ENCODE results near the gene PDSS1.
"Not testable (repeated sequence)": the region's sequence is repeated elsewhere in the genome, so short reads cannot be mapped to it uniquely, and the experiment has no call there.

PDSS1 gene

GRCh38 chr10:26697163-26697921, at the start of gene PDSS1:
TSS of gene PDSS1 (plus strand) at chr10:26697701. CDS start at chr10:26697712, 11 bp downstream.
- peak; percentile 46 for DNase-seq

- DNase-seq: not testable (repeated sequence)
These were observed 49.3 kb upstream of the PDSS1 start for GRCh38 chr10:26648245-26648636.

- no peak for DNase-seq
These were observed 47.1 kb upstream of the PDSS1 start for GRCh38 chr10:26650406-26650805.

GRCh38 chr10:26651476-26651875, 46.0 kb upstream of the PDSS1 start:
- DNase-seq: not testable (repeated sequence)

- DNase-seq: no peak
These were observed 44.5 kb upstream of the PDSS1 start for GRCh38 chr10:26653004-26653403.

GRCh38 chr10:26655746-26656145, 41.8 kb upstream of the PDSS1 start:
- DNase-seq: no peak

GRCh38 chr10:26662864-26663263, 34.6 kb upstream of the PDSS1 start:
- DNase-seq: no peak

GRCh38 chr10:26665080-26666048, 32.1 kb upstream of the PDSS1 start:
- DNase-seq: no peak

GRCh38 chr10:26675873-26676257, 21.6 kb upstream of the PDSS1 start:
- DNase-seq: no peak

GRCh38 chr10:26679588-26679987, 17.9 kb upstream of the PDSS1 start:
- no peak for DNase-seq

- no peak for DNase-seq
These were observed 16.4 kb upstream of the PDSS1 start for GRCh38 chr10:26681076-26681475.

- not testable (repeated sequence) for DNase-seq
These were observed 15.5 kb upstream of the PDSS1 start for GRCh38 chr10:26681971-26682370.

GRCh38 chr10:26682931-26683330, 14.6 kb upstream of the PDSS1 start:
- DNase-seq: no peak

- DNase-seq: not testable (repeated sequence)
These were observed 12.7 kb upstream of the PDSS1 start for GRCh38 chr10:26684667-26685264.

GRCh38 chr10:26685441-26685840, 12.1 kb upstream of the PDSS1 start:
- no peak for DNase-seq

GRCh38 chr10:26689399-26689798, 8.1 kb upstream of the PDSS1 start:
- no peak for DNase-seq

GRCh38 chr10:26690731-26691475, 6.6 kb upstream of the PDSS1 start:
- DNase-seq: no peak

- not testable (repeated sequence) for DNase-seq
These were observed 3.0 kb upstream of the PDSS1 start for GRCh38 chr10:26694536-26694935.

GRCh38 chr10:26696786-26697162, 727 bp upstream of the PDSS1 start:
- no peak for DNase-seq

GRCh38 chr10:26697922-26698608, 564 bp downstream of the PDSS1 start:
- no peak for DNase-seq

- no peak for DNase-seq
These were observed 1.4 kb downstream of the PDSS1 start for GRCh38 chr10:26698909-26699308.

- DNase-seq: no peak
These were observed 2.1 kb downstream of the PDSS1 start for GRCh38 chr10:26699631-26700030.

Measured in activated CD4-positive, alpha-beta T cell treated with anti-CD3 and anti-CD28 coated beads for 1 hour (primary cell).